Glutamatergic neuron (in vitro differentiated cells): ENCODE measurements around the gene SCAI. TPM values are rescaled to one million over a fixed set of nuclear protein-coding genes. Genes with fewer than 3 reads are reported as not detected.

Source experiments
- DNase-seq: peaks from one replicate; pipeline ENCODE4 v3.0.0; 2022
- H3K27ac Mint-ChIP-seq: one replicate; pipeline ENCODE4 v1.8.0; 2020; ENCODE audit warnings: mild to moderate bottlenecking, mixed read lengths, inconsistent platforms; ENCODE audit not compliant: unreplicated experiment
- H3K27me3 Mint-ChIP-seq: one replicate; pipeline ENCODE4 v1.8.0; 2020; ENCODE audit warnings: mild to moderate bottlenecking, moderate library complexity, mixed read lengths, inconsistent platforms; ENCODE audit not compliant: unreplicated experiment
- H3K36me3 Mint-ChIP-seq: one replicate; pipeline ENCODE4 v1.8.0; 2020; ENCODE audit warnings: mild to moderate bottlenecking, mixed read lengths, inconsistent platforms; ENCODE audit not compliant: unreplicated experiment
- H3K4me1 Mint-ChIP-seq: one replicate; pipeline ENCODE4 v1.8.0; 2020; ENCODE audit warnings: mild to moderate bottlenecking, low read depth, mixed read lengths, inconsistent platforms; ENCODE audit not compliant: unreplicated experiment
- H3K4me3 Mint-ChIP-seq: one replicate; pipeline ENCODE4 v1.8.0; 2020; ENCODE audit warnings: mild to moderate bottlenecking, mixed read lengths, inconsistent platforms; ENCODE audit not compliant: unreplicated experiment
- H3K9me3 Mint-ChIP-seq: one replicate; pipeline ENCODE4 v1.8.0; 2020; ENCODE audit warnings: mild to moderate bottlenecking, moderate library complexity, mixed read lengths, inconsistent platforms; ENCODE audit not compliant: unreplicated experiment
- CTCF ChIP-seq: fragments of 200-600 bp; sonication (generic); IDR thresholded peaks from one replicate; pipeline ENCODE4 v1.5.0; 2021; ENCODE audit not compliant: partially characterized antibody, unreplicated experiment
- total RNA-seq: library from RNA; stranded (reverse); fragmentation: NEBNext Ultra II Directional; extraction: Animal tissue kit (Norgen Biotek cat#: 25700); gene quantifications from one replicate; pipeline ENCODE4 v1.2.1, GENCODE V29; 2021; ENCODE audit not compliant: unreplicated experiment

The SCAI gene
- total RNA-seq, 1 donor from 2014 or later: 13.7 TPM

- no peak for DNase-seq
- no peaks in the 10 kb centered on the region for H3K36me3 Mint-ChIP-seq
- H3K27me3 Mint-ChIP-seq: no peaks in the 10 kb centered on the region
- H3K27ac Mint-ChIP-seq: peak overlapping the region; percentile 79
- no peaks in the 10 kb centered on the region for H3K4me1 Mint-ChIP-seq
- peak overlapping the region; percentile 99 for H3K4me3 Mint-ChIP-seq
- no peak for TF ChIP-seq CTCF
- no peaks in the 10 kb centered on the region for H3K9me3 Mint-ChIP-seq
Measured at GRCh38 chr9:125142560-125143376, 560 bp downstream of the SCAI start.

GRCh38 chr9:125141751-125142150 lies 1.6 kb downstream of the SCAI start:
- Mint-ChIP-seq H3K4me3 (peak overlapping the region; percentile 99), H3K4me1 (no peaks in the 10 kb centered on the region), H3K27ac (no peak overlapping the region), H3K36me3 (no peaks in the 10 kb centered on the region), H3K27me3 (no peaks in the 10 kb centered on the region), H3K9me3 (no peaks in the 10 kb centered on the region)
- DNase-seq: no peak
- TF ChIP-seq CTCF: no peak

GRCh38 chr9:125141251-125141650 lies 2.1 kb downstream of the SCAI start:
- Mint-ChIP-seq H3K4me1 (no peaks in the 10 kb centered on the region), H3K9me3 (no peaks in the 10 kb centered on the region), H3K36me3 (no peaks in the 10 kb centered on the region), H3K4me3 (no peak overlapping the region), H3K27me3 (no peaks in the 10 kb centered on the region), H3K27ac (no peak overlapping the region)
- no peak for DNase-seq
- TF ChIP-seq CTCF: no peak

- no peaks in the 10 kb centered on the region for H3K27me3 Mint-ChIP-seq
- TF ChIP-seq CTCF: no peak
- no peak for DNase-seq
- no peaks in the 10 kb centered on the region for H3K9me3 Mint-ChIP-seq
- no peak overlapping the region for H3K4me3 Mint-ChIP-seq
- H3K36me3 Mint-ChIP-seq: no peaks in the 10 kb centered on the region
- H3K4me1 Mint-ChIP-seq: no peaks in the 10 kb centered on the region
- no peak overlapping the region for H3K27ac Mint-ChIP-seq
Measured at GRCh38 chr9:125140576-125140975, 2.8 kb downstream of the SCAI start.

GRCh38 chr9:125137200-125137599 lies 6.1 kb downstream of the SCAI start:
- H3K4me3 Mint-ChIP-seq: no peak overlapping the region
- H3K4me1 Mint-ChIP-seq: no peaks in the 10 kb centered on the region
- DNase-seq: no peak
- H3K27me3 Mint-ChIP-seq: no peaks in the 10 kb centered on the region
- no peak for TF ChIP-seq CTCF
- H3K27ac Mint-ChIP-seq: no peak overlapping the region
- no peaks in the 10 kb centered on the region for H3K9me3 Mint-ChIP-seq
- H3K36me3 Mint-ChIP-seq: peaks cover 3% of the 10 kb centered on the region
